A204.1 (cell line): ENCODE results near the gene EML4.
A peak's percentile ranks its signal among the peaks of the same experiment; 100 is the strongest.

ENCODE experiments used
- FAIRE-seq: peaks from 2 replicates; lab custom pipeline; 2012; peaks lifted over from hg19 to GRCh38; lab: Jason Lieb, UNC

Gene EML4

DNA sequence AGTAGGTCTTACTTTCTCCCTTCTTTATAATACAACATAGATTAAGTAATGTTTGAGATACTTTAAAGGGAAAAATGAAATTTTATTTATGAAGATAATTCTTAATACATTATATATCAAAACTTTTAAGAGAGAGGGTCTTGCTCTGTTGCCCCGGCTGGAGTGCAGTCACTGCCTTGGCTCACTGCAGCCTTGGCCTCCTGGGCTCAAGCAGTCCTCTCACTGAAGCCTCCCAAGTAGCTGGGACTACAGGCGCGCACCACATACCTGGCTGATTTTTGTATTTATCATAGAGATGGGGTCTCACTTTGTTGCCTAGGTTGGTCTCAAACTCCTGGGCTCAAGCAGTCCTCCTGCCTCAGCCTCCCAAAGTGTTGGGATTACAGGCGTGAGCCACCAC, 97.1 kb downstream of the EML4 start:
- no peak for FAIRE-seq

DNA sequence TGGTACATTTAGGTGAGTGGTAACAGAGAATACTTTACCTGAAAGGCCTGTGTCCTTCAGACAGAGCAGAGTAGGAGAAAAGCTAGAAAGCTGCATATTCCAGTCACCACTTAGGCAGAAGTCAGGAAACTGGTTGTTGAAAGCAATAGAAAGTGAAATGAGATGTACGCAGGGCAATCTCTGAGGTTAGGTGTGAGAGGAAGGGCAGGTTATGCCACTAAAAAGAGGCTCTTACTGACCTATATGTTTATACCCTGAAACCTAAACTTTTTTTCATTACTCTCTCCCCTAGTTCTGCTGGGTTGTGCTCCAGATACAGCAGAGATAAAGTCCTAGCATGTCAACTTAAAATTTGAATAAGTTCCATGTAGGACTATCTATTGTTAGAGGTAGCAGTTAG, 98.4 kb downstream of the EML4 start:
- no peak for FAIRE-seq

DNA sequence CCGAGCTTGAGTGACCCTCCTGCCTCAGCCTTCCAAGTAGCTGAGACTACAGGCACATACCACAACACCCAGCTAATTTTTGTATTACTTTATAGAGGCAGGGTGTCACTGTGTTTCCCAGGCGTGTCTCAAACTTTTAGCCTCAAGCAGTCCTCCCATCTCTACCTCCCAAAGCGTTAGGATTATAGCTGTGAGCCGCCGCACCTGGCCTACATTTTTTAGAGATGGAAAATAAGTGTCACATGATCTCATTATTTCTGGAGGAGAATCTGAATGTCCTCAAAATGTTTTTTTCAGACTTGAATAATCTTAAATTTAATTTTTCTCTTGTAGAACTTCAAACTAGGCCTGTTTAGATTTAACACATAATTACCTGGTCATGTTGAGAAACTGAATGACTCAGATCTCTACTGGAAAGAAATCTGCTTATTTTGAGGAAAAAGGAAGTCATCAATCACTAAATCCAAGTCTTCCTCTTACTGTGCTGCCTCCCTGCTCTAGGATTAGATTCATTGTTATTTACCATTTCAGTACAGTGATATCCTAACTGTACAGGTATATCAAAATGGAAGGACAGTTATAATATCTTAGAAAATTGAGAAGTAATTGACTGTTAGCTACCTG, 99.5 kb downstream of the EML4 start:
- no peak for FAIRE-seq

DNA sequence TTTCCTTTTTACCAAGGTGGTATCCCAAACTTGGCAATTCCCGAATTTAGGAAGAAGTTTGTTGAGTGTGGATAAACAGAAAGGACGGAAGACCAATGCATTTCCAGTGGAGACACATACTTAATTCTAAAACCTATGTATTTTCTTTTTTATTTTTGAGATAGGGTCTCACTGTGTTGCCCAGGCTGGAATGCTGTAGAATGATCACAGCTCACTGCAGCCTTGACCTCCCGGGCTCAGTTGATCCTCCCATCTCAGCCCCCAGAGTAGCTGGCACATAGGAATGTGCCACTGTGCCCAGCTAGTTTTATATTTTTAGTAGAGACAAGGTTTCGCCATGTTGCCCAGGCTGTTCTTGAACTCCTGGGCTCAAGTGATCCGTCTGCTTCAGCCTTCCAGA, 101.6 kb downstream of the EML4 start:
- no peak for FAIRE-seq

DNA sequence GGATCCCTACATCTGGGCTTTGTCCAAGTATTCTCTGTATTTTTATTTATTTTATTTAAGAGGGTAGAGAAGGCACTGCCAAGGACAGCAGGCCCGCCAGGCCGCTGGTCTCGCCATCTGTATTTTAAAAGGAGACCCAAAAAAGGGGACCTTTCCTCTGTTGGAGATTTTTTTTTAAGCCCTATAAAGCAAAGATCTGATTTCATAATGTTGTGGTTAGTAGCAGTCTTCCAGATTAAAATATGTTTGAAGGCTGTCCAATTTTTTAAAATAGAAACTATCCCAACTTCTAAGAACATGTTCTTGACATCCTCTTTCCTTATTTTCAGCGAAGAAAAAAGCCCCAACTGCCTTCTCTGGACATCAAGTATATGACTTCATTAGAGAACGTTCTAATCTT, 102.1 kb downstream of the EML4 start:
- FAIRE-seq: peak; percentile 83

DNA sequence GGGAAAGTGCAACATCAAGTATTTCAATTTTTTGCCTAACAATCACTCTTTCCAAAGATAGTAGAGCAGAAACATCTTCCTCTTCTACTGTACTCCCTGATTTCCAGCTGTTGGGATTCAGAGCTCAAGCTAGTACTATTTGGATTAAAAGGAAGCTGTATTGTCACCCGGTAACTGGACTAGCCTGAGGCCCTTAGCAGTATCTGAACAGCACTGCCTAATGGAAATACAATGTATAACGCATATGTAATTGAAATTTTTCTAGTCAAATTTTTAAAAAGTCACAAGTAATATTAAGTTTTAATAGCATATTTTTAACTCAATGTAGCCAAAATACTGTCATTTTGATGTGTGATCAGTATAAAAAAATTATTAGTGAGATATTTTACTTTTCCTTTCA, 105.7 kb downstream of the EML4 start:
- no peak for FAIRE-seq

DNA sequence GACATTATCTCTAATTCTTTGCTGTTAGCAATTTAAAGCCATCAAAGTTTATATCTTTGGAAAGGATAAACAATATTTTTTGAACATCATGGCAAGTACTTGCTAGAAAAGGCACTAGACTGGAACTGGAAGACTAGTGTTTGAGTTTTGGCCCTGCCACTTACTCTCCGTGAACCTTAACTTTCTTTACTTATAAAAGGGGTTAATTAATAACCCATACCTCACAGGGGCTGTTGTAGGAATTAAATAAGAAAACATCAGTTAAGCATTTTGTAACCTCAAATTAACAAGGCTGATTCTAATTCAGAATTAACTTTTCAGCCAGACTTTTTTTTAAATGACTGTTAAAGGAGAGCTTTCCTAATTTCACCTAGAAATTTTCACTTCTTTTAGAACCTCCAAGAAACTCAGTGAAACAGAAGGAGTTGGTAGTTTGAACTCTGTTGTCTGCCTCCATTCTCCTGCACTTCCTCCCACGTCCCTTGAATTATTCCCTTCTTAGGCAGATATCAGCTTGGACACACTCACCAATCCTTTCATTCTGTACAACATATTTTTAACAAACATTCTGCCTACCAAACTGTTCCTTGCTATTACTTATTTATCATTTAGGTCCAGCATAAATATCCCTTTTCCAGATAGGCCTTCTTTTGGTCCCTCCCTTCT, 112.4 kb downstream of the EML4 start:
- FAIRE-seq: no peak

DNA sequence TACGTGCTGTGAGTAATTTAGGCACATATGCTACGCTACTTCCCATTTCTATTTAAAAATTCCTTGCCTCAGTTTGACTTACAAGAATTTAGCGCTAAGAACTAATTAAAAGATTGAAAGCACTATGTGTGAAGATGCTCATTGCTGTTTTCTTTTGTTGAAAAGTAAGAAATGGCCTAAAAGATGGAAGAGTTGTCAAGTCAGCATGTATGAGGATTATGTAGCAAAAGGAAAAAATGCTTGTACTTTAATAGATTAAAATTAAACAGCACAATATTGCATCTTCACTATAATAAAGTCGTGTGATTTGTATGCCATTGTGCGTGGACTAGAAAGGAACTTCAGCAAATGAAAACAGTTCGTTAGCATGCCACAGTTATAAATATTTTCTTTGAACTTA, 114.9 kb downstream of the EML4 start:
- no peak for FAIRE-seq

DNA sequence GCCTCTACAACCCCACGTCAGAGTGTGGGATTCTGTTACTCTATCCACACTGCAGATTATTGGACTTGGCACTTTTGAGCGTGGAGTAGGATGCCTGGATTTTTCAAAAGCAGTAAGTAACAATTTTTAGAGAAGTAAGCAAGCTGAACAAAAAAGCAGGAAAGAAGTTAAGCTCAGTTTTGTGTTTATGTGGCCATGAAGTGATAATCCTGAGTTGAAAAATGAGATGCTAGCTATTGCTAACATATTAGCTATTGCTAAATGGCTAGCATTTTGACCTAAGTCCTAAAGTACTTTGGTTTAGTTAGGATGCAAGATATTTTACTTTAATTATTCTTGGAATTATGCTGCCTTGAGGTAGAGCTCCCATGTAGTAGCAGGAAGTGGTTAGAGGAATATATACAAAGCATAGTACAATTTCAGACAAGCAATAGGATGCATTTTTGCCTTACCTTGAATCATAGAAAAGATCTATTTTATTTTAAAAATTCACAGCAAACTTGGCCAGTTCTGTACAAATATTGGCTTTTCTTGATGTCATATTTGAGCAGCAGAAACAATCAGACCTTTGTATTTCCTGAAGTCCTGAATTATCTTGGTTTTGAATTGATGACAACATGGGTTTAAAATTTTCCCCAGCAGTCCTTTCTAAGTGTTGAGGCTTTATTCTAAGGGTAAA, 117.3 kb downstream of the EML4 start:
- no peak for FAIRE-seq

DNA sequence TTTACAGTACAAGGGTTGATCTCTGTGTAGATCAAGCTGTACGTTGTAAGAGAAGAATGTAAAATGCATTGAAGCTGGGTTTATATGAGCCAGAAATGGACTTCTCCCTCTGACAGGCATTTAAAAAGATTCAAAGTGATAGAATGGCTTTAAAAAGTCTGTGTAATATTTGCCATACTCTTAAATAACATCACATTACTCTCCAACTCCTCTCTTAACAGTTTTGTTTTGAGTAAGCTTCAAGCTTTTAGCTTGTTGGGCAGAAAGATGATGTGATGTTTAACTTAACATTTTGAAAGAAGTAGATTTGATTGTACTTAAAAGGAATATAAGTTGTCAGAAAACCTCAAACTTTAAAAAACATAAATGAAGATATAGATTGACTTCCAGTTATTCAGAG, 119.7 kb downstream of the EML4 start:
- FAIRE-seq: no peak

DNA sequence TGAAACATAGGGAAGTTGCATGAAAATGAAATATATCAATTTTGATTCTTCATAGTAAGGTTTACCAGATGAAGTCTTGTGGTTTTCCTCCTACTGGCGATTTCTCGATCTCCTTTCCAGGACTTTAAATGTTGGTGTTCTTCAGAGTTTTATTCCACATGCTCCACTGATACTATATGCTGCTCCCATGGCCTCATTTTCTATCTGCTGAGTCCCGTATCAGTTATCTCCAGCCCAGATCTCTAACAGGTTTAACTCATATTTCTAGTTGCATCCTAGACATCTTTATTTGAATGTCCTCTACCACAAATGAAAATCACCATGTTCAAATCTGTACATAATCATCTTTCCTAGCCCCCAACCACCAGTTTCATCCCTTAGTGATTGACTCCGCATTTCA, 120.1 kb downstream of the EML4 start:
- no peak for FAIRE-seq

DNA sequence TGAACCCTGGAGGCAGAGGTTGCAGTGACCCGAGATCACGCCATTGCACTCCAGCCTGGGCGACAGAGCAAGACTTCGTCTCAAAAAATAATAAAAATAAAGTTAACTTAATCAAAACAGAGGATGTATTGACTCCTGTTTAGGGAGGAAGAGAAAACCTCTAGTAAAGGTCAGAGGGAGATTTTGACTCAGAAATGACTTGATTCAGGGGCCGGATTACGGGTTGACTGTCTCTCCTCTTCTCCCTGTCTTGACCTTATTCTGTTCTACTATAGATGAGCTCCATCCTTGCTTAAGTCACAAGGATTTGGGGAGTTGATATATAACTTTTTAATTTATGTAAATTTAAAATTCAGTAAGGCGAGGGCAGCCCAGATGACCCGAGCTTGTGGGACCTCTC, 120.9 kb downstream of the EML4 start:
- FAIRE-seq: no peak

DNA sequence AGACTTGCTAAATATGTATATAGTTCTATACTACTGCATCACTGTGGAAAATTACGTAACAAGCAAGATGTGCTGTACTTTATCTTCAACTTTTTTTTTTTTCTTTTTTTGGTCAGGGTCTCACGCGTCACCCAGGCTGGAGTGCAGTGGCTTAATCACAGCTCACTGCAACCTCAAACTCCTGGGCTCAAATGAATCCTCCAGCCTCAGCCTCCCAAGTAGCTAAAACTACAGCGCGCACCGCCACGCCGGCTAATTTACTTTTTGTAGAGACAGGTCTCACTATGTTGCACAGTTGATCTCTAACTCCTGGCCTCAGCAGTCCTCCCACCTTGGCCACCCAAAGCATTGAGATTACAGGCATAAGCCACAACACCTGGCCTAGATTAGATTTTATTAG, 123.9 kb downstream of the EML4 start:
- FAIRE-seq: no peak

DNA sequence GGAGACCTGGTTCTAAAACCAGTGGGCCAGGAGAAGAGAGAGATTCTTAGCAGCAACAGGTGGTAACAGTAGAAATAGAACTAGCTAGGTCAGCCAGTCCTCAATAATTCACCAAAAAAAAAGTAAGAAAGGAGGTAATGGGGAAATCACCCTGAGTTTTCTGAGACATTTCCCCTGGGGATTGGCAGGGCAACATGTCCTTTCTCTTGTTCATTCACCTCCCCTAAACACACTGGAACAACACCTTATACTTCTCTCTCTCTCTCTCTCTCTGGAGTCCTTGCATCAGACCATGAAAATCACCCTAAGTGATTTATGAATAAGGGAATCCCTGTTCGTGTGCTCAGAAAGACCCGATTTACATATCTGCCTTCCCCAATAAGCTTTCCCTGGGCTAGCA, 127.1 kb downstream of the EML4 start:
- no peak for FAIRE-seq

DNA sequence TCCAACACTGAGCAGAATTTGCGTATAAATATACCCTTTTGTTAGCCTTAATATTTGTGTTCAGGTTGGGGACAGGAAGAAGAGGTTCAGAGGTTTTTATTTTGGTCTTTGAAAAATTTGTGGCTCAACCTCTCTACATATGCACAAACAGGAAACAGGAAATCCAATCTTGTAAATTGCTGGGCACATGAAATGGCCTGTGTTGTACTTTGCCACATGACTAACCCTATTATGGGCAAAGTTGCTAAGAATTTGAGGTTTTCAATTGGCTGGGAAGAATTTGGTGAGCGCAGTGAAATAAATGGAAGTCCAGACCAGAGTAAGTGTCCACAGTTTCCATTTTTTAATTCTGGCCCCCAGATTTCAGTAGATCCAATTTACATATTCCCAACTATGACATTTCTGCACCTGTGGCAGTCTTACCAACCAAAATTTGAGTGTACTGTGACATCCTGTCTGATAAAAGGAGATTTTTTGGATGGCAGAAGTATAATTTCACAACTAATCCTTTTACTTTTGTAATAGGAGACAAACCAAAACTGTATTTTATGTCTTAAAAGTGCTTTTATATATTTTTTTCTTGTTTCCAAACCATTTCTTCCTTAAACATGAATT, 128.3 kb downstream of the EML4 start:
- FAIRE-seq: no peak

DNA sequence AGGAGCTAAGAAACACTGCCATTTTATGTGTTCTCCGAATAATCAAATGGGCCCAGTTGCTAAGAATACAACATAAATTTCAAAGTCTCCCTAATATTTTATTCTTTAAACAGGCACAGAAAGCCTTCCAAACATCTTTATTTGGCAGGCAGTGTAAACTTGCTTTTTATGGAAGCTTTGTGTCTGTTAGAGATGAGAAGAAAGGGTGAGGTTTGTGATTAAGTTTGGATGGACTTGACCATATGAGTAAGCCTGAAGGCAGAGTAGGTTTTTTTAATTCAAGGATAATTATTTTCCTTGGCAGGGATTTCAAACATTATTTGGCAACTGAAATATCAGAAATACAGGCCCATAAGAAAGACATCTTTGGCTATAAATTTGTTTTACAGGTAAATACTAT, 129.0 kb downstream of the EML4 start:
- FAIRE-seq: no peak

DNA sequence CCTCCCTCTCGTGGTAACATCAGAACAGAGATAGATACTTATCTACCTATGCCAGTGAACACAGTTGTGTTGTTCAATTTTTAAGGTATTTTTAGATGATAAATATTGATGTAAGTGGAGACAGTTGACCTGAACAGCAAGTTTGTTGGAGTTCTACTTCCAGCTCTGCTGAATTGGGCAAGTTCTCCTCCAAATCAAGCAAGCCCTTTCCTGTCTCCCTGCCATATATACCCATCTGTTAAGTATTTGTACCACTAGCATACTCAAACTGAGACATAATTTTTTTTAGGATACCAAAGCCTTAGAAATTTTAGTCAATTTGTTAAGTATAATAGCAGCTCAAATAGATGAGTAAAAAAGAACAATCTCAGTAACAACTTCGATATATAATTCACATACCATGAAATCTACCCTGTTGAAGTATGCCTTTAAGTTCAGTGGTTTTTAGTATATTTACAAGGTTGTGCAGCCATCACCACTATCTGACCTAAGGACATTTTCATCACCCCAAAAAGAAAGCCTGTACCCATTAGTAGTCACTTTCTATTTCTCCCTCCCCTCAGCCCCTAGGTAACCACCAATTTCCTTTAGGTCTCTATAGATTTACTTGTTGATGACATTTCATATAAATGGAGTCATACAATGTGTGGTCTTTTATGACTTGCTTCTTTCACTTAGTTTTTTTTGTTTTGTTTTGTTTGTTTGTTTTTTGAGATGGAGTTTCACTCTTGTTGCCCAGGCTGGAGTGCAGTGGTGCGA, 130.0 kb downstream of the EML4 start:
- FAIRE-seq: no peak

DNA sequence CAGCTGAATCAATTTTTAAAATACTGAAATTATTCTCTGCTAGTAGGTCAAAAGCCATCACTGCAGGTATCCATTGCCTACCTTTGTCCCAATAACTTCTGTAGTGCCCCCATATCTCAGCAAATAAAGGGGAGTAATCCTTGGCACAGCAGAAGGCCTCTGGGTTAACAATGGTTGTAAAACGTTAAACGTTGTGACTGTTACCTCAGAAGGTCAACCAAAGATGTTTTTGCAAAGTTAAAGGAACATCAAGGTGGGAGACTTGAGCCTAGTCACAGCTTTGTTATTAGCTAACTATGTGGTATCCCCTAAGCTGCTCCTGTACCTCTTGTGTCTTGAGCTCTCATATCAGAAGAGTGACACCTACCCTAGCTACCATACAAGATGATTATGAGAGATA, 131.4 kb downstream of the EML4 start:
- no peak for FAIRE-seq

DNA sequence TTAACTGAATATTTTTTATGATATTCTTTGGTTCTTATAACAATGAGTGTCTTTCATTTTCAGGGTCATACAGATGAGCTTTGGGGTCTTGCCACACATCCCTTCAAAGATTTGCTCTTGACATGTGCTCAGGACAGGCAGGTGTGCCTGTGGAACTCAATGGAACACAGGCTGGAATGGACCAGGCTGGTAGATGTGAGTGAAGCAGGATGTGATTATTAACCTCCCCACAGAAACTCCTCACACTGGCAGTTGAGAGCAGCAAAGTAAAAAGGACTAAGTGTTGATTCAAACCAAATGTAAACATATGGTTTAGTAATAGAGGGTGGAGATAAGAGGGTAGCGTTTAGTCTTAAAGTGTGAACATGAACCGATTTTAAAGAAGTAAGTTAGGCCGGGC, 134.1 kb downstream of the EML4 start:
- FAIRE-seq: no peak

DNA sequence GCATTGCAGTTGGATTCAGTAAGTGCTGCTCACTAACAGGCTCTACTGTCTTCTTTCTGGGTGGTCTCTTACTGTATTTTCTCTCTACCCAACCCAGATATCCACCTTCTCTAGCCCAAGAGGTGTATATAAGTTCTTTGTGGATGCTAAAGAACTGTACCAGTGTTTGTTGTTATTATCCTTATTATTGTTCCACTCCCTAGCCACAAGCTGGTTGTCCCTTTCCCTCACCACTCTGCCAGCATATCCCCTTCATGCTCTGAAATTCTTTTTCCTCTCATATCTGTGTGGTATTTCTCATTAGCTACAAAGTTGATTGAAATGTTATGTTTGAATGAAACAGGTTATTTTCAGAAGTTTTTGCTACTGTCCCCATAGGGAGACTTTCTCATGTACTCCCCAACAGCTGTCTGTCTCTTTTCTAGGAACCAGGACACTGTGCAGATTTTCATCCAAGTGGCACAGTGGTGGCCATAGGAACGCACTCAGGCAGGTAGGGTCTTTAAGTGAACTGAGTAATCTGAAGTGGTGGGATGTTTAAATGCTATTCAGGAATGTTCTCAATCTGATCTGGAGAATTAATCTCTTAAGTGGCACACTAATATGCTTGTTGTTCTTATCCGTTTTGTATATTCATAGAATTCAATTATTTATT, 135.0 kb downstream of the EML4 start:
- FAIRE-seq: no peak

DNA sequence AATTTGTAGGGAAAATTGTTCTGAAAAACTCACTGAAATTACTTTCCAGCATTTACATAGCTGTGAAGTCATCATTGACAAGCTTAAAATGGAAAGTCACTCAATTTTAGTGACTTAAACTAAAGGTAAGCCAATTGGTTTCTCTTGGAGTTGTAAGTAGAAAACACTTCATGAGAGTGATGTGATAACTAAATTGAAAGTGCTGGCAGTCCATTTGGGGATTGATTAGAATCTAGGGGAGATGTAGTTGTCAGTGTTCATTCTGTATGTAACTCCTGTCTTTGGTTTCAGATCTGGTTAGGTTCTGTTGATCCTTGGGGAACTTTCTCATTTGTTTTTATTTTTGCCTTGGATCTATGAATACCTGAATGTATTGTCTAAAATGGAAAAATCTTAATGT, 138.0 kb downstream of the EML4 start:
- FAIRE-seq: no peak

DNA sequence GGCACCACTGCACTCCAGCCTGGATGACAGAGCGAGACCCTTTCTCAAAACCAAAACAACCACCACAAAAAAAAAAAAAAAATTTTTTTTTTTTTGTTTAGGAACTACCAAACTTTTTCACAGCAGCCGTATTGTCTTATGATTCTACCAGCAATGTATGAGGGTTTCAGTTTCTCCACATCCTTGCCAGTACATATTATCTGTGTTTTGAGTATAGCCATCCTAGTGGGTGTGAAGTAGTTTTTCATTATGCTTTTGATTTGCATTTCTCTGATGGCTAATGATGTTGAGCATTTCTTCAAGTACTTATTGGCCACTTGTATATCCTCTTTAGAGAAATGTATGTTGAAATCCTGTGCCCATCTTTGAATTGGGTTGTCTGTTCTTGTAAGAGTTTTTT, 140.2 kb downstream of the EML4 start:
- FAIRE-seq: no peak
